K562 (cell line): ENCODE measurements around the gene ATP13A1. TPM values are rescaled to one million over a fixed set of nuclear protein-coding genes. Genes with fewer than 3 reads are reported as not detected.

Experiments used
- ATAC-seq: fragments of 200-7000 bp; cut with Tn5 transposase; 3 replicates; pipeline ENCODE4 v1.9.1; 2020; ENCODE audit warnings: moderate library complexity
- BruUV-seq: library from RNA; stranded (reverse); fragments of 400-500 nt; replicated peaks from 2 replicates; lab custom pipeline; 2021; lab: Mats Ljungman, UMichigan
- CTCF ChIA-PET: fragments of 300-600 bp; formaldehyde crosslinking; extraction: SDS; loops from one replicate; lab custom pipeline; 2021; ENCODE audit warnings: low intra/inter-chr PET ratio; lab: Yijun Ruan, JAX
- POLR2A ChIA-PET: fragments of 300-600, 350-650 bp; sonication (Branson Sonifier 250); formaldehyde crosslinking; extraction: SDS; loops from one replicate; lab custom pipeline; 2021; ENCODE audit warnings: antibody characterized with exemption, inconsistent platforms; lab: Yijun Ruan, JAX
- DNase-seq, 4 experiments: peaks; one replicate each; pipeline versions ENCODE4 v3.0.0 to v3.0.0-alpha.2; 2011 to 2018; ENCODE audit warnings: low spot score in 3 of 4, mixed read lengths in 3 of 4; ENCODE audit errors: extremely low read depth in 1 of 4
- FAIRE-seq: peaks from 2 replicates; lab custom pipeline; 2011; peaks lifted over from hg19 to GRCh38; lab: Jason Lieb, UNC
- H2AFZ ChIP-seq: 2 replicates; pipeline ENCODE4 v1.6.0; 2011; ENCODE audit warnings: low read depth, low read length, control low read depth, inconsistent platforms
- H3K27ac ChIP-seq: fragments of 200-600 bp; 3 replicates; pipeline ENCODE4 v1.8.0; 2011; ENCODE audit warnings: low read depth, mild to moderate bottlenecking, control low read depth, inconsistent platforms, low read length, moderate library complexity, mixed read lengths; ENCODE audit errors: extremely low read depth
- H3K27me3 ChIP-seq, 2 experiments: fragments of 300-600 bp in 1 of 2; 2 replicates in 1 of 2; 3 replicates in 1 of 2; pipeline versions ENCODE4 v1.6.0 to v1.8.0; 2011; ENCODE audit warnings: inconsistent platforms in 2 of 2, low read length in 2 of 2, mild to moderate bottlenecking in 1 of 2, mixed read lengths in 1 of 2, moderate library complexity in 1 of 2; ENCODE audit not compliant: control insufficient read depth in 2 of 2, insufficient read depth in 2 of 2
- H3K36me3 ChIP-seq: fragments of 300-600 bp; 3 replicates; pipeline ENCODE4 v1.8.0; 2011; ENCODE audit warnings: mild to moderate bottlenecking, low read length, inconsistent platforms; ENCODE audit not compliant: control insufficient read depth, insufficient read depth
- H3K4me1 ChIP-seq, 2 experiments: fragments of 200-600 bp in 1 of 2; replicated peaks in 1 of 2; 2 replicates in 1 of 2; 3 replicates in 1 of 2; pipeline versions ENCODE4 v1.5.1 to v1.8.0; 2011; ENCODE audit warnings: inconsistent platforms in 2 of 2, low read length in 2 of 2, mild to moderate bottlenecking in 1 of 2, mixed read lengths in 1 of 2, moderate library complexity in 1 of 2; ENCODE audit not compliant: control insufficient read depth in 2 of 2, insufficient read depth in 2 of 2
- H3K4me2 ChIP-seq: 2 replicates; pipeline ENCODE4 v1.6.1; 2011; ENCODE audit warnings: low read length, control low read depth, inconsistent platforms, mixed read lengths; ENCODE audit not compliant: insufficient read depth
- H3K4me3 ChIP-seq: fragments of 200-600 bp; sonication (generic), shearing (Covaris generic); 2 replicates; pipeline ENCODE4 v1.5.1; 2016; ENCODE audit warnings: control low read depth, inconsistent platforms
- H3K79me2 ChIP-seq: fragments of 200-600 bp; 3 replicates; pipeline ENCODE4 v1.8.0; 2011; ENCODE audit warnings: low read length, inconsistent platforms; ENCODE audit not compliant: control insufficient read depth, insufficient read depth
- H3K9ac ChIP-seq, 2 experiments: 2 replicates each; pipeline versions ENCODE4 v1.6.0 to v1.6.1; 2011; ENCODE audit warnings: low read depth in 2 of 2, low read length in 2 of 2, control low read depth in 1 of 2, inconsistent platforms in 1 of 2, mild to moderate bottlenecking in 1 of 2, mixed read lengths in 1 of 2; ENCODE audit not compliant: insufficient read depth in 1 of 2
- H3K9me1 ChIP-seq: one replicate; pipeline ENCODE4 v1.6.0; 2011; ENCODE audit warnings: inconsistent platforms, mild to moderate bottlenecking, low read length, moderate library complexity; ENCODE audit not compliant: control insufficient read depth, insufficient read depth
- H3K9me3 ChIP-seq: replicated peaks from 2 replicates; pipeline ENCODE4 v1.5.1; 2011; ENCODE audit warnings: low read depth, low read length, inconsistent platforms; ENCODE audit not compliant: control insufficient read depth, insufficient read depth
- H4K20me1 ChIP-seq: replicated peaks from 2 replicates; pipeline ENCODE4 v1.6.1; 2011; ENCODE audit warnings: low read length, inconsistent platforms, mixed read lengths; ENCODE audit not compliant: control insufficient read depth, insufficient read depth
- KLF1 ChIP-seq: fragments of 450-650 bp; IDR thresholded peaks from 2 replicates; pipeline ENCODE4 v1.6.1; 2016; ENCODE audit warnings: missing genetic modification characterization, missing compliant biosample characterization
- ZBTB33 ChIP-seq: sonication (generic); formaldehyde crosslinking; IDR thresholded peaks from 2 replicates; pipeline ENCODE4 v1.8.1; 2023; ENCODE audit warnings: mild to moderate bottlenecking, missing genetic modification reagents
- WGBS: fragments of 100-300 bp; shearing (Covaris generic); methylation state at CpG from one replicate; pipeline ENCODE4 v1.1.6; 2016; ENCODE audit warnings: low coverage, mixed read lengths; ENCODE audit not compliant: insufficient coverage; ENCODE audit errors: missing lambda C conversion rate; 5-methylcytosine and 5-hydroxymethylcytosine counted together
- in situ Hi-C: fragments of 300-500 bp; cut with MboI; formaldehyde crosslinking; loops from 4 replicates; pipeline ENCODE4 v1.15.0; 2018; ENCODE audit warnings: inconsistent platforms, mixed read lengths
- intact Hi-C: fragments of 100-400 bp; cut with micrococcal nuclease; formaldehyde crosslinking; loops from 2 replicates; pipeline ENCODE4 v1.14.2; 2022
- polyA plus RNA-seq, 8 experiments: library from polyadenylated mRNA; depleted of rRNA in 4 of 8; stranded (reverse) in 5 of 8; unstranded in 3 of 8; fragments of >200 nt; fragmentation: Nextera tagmentation in 2 of 8; fragmentation: Illumina TruSeq in 1 of 8; extraction: Ambion mirVana in 2 of 8; extraction: Trizol in 1 of 8; gene quantifications; 2 replicates each; pipeline versions ENCODE4 v1.2.1 to v1.2.3, GENCODE V29; 2011 to 2014; ENCODE audit warnings: inconsistent platforms in 1 of 8, missing spikeins in 1 of 8
- total RNA-seq, 7 experiments: library from RNA; depleted of rRNA in 6 of 7; stranded (reverse); fragments of >200 nt in 6 of 7; fragmentation: Illumina TruSeq in 2 of 7; extraction: Trizol in 2 of 7; gene quantifications; 2 replicates each; pipeline versions ENCODE4 v1.2.1 to v1.2.3, GENCODE V29; 2011 to 2021; ENCODE audit warnings: low replicate concordance in 1 of 7

ATP13A1 gene
- total and polyA plus RNA-seq, 9 of the 15 experiments (the other 6 are each of a cell fraction or from before 2014, with no cell fraction given) = 0.90 to 83.8 (median 23.1) TPM

- Histone ChIP-seq H3K4me2 (no peak overlapping the region), H3K79me2 (no peaks in the 10 kb centered on the region), H3K4me3 (no peak overlapping the region), H3K9ac (no peak overlapping the region), H3K9me1 (no peaks in the 10 kb centered on the region), H3K4me1 (peaks cover 0 to 20% of the 10 kb centered on the region in 2 experiments; a peak in 2 of 5 replicates), H3K27me3 (no peaks in the 10 kb centered on the region), H3K36me3 (peaks cover 38% of the 10 kb centered on the region; the same call in 2 of the 3 replicates), H4K20me1 (no peaks in the 10 kb centered on the region), H3K27ac (no peak overlapping the region), H2AFZ (no peak overlapping the region), H3K9me3 (no peaks in the 10 kb centered on the region)
- CTCF ChIA-PET = no interaction called here
- WGBS = 92% methylated on average over 14 of the region's 14 CpGs
- no peak for TF ChIP-seq KLF1 (tag)
- TF ChIP-seq ZBTB33 (CRISPR knock-in tag) = 0 out of 2 replicates have a peak, but pooled peaks have one; percentile 22
- in situ Hi-C loops (loop anchor here (25.0 kb wide), 1 partner anchor 98 kb away; the partner anchor contains the start of genes CILP2 and YJEFN3), intact Hi-C loops (no loop called here)
- no peak for ATAC-seq
- BruUV-seq = no TSS peak
- POLR2A ChIA-PET = interaction anchor here (0.6 kb wide), 1 partner anchor 45 kb away, joined by 3 read pairs; no protein-coding TSS in a partner anchor
- DNase-seq = no peak
- no peak for FAIRE-seq
Measured at GRCh38 chr19:19635313-19635702, 28.2 kb downstream of the ATP13A1 start.
